HG03196 (cell line): ENCODE measurements around the gene STEAP1.
A peak's percentile ranks its signal among the peaks of the same experiment; 100 is the strongest.
"Not testable (repeated sequence)": the region's sequence is repeated elsewhere in the genome, so short reads cannot be mapped to it uniquely, and the experiment has no call there.

Experiments
- ATAC-seq: cut with Tn5 transposase; IDR thresholded peaks from one replicate; pipeline ENCODE4 v1.9.1; 2021; ENCODE audit not compliant: unreplicated experiment

STEAP1 gene

DNA sequence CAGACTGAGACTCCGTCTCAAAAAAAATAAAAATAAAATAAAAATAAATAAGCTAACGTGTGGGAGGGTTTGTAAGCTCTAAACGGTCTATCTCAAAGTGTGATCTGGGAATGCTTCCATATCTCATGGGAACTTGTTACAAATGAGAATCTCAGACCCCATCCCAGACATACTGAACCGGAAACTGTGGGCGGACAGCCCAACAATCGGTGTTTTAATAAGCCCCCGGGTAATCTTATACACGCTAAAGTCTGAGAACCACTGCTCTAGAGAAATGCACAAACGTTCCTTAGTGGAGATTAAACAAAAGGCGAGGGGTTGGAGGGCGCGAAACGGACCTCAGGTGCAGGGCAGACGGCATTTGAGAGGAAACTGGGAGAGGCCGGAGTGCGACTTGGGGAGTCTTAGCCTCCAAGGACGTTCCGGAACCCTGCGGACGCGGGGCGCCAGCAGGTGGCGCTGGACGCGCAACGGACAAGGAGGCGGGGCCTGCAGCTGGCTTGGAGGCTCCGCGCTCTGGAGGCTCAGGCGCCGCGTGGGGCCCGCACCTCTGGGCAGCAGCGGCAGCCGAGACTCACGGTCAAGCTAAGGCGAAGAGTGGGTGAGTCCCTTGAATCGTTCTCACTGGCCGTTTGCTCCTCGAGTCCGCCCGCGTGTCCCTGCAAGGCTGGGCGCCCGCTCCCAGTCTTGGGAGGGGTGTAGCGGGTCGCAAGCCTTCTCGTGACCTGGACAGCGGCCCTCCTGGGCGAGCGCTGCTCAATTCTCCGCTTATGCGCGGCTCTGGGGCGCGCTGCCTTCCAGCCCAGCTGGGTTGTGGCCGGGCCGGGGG, at the start of gene STEAP1:
STEAP1 (plus strand) TSS at position 527 of the 829 bp plus-strand sequence. CDS start 5,320 bp downstream, outside the sequence.
- ATAC-seq: peak; percentile 99

DNA sequence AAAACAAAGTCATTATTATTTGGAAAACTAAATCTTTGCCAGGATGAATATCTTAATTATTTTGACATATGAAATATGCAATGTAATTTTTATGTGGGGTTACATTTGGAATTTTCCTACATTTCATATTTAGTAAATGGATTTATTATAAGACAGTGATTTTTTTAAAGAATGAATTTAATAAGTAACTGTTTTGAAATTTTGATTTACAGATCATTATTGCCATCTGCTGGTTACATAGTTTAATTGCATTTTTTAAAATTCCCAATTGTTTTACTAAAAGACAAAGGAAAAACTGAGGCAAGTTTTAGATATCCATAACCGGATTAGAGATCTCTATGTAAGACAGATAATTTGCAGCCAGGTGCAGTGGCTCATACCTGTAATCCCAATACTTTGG, 39.3 kb upstream of the STEAP1 start:
- not testable (repeated sequence) for ATAC-seq

DNA sequence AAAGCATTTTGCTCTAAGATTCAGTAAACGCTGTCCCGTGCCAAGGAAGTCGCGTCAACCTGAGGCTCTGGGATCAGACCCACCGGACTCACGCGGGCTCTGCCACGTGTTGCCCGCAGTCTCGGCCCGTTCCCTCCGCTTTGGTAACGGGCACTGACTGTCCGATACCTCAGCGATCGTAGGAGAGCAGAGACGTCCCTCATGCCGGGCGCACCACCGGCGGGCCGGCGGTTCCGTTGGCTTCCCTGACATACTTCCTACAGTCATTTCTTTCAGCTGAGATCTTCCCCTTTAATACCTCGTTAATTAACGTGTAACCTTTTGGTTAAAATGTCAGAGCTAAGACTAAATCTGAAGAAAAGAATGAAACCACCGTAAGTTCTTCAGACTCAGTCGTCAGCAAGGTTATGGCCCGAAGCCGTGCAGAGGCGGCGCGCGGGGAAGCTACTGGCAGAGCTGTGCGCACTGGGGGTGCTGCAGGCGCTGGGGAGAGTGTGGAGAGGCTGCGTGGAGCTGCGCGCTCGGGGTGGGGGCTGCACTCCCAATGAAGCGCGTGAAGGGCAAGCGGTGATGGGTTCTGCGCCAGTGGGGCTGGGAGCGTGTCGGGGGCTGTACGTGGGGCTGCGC, 35.6 kb upstream of the STEAP1 start:
- ATAC-seq: not testable (repeated sequence)

DNA sequence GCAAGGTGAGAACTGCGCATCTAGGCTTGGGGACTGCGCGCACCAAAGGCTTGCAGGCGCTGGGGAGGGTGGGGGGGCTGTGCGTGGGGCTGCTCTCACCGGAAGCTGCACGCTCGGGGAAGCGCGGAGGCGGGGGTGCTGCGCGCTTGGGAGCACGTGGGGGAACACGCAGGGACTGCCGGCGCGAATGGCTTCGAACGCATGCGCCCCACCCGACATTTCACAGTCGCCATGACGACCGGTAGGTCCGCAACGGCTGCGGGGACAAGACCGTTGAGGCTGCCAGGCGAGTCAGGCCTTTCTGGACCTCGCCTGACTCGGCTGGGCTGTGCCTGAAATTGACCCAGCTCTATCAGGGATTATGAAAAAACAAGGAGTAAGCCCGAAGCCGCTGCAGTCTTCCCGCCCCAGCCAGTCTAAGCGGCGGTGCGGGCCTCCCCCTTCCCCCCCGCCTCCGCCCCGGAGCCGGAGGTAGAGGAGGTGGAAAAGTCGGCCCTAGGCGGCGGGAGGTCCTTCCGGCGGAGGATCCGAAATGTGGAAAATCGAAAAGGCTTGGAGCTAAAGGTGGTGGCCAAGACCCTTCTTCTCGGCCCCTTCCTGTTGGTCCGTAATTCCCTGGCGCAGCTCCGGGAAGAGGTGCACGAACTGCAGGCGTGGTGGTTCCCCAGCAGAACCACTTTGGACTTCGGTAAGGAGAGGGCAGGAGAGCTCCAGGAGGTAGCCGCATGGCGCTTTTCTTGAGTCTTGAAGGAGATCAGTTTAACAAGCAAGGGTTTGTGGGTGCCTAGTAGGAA, 34.9 kb upstream of the STEAP1 start:
- no peak for ATAC-seq

DNA sequence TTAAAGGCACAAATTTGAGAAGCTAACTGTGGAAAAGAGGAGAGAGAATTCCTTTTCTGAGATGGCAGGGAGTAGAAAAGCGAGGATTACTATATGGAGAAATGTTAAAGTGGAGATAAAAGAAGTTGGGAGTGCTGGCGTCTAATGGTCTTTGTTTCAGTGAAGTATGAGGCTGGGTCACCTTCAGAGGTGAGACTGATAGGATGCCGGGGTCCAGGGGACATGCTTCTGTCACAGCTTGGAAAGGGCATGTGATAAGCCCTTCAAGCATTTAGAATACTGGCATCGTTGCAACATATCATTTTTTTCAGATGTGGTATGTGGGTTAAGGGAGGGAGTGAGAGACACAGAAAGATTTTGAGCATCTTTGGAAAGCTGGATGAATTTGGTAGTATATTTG, 34.1 kb upstream of the STEAP1 start:
- not testable (repeated sequence) for ATAC-seq

DNA sequence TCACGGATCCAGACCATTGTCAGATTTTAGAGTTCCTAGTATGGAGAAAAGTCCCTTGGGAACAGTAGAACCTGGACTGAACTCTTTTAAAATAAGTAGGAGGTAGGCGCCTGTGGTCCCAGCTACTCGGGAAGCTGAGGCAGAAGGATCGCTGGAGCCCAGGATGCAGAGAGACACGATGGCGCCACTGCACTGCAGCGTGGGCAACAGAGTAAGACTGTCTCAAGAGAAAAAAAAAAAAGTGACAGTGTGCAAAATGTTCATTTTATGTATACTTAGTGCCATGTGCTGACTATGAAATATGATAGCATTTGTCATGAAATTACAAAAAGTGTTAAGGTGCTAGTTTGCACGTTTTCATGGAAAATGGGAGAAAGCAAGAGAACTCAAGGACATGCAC, 22.5 kb upstream of the STEAP1 start:
- ATAC-seq: not testable (repeated sequence)

GRCh38 chr7:90147079-90147960, 6.9 kb upstream of the STEAP1 start:
- not testable (repeated sequence) for ATAC-seq

- ATAC-seq: peak; percentile 37
These were observed 4.8 kb upstream of the STEAP1 start for GRCh38 chr7:90149428-90149827.

DNA sequence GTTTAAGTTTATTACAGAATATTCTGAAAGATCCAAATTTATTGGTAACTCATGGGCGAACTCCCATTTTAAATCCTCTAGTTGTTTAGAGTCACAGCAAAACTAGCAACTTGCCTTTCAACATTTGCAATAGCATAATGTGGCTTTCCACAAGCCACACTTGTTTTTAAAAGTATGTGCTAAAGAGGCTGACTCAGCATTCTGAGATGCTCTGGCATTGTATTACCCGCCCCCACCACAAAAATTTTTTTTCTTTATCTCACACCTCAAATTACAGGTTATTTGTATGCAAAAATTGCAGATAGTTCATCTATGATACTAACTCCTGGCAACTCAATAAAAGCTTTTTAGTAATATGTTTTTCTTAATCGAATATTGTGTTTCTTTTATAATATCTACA, 2.4 kb upstream of the STEAP1 start:
- ATAC-seq: not testable (repeated sequence)

DNA sequence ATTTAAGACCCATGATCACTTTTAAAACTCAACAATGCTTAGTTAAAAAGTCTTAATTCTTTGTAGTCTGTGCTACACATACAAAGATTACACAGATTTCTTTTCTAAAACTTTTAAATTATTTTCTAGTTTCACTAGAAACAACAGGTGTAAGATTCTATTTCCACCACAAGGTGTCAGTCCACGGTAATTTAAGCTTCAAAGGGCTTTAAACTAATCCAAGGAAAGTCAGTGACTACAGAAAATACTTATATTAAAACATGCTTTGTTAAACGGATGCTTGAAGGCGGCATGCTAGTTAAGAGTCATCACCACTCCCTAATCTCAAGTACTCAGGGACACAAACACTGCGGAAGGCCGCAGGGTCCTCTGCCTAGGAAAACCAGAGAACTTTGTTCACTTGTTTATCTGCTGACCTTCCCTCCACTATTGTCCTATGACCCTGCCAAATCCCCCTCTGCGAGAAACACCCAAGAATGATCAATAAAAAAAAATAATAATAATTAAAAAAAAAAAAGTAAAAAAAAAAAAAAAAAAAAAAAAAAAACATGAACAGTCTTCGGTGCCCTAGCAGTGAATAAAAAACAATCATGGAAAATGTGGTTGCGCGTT, 1.5 kb upstream of the STEAP1 start:
- ATAC-seq: not testable (repeated sequence)

GRCh38 chr7:90155206-90155605, 937 bp downstream of the STEAP1 start:
- no peak for ATAC-seq

DNA sequence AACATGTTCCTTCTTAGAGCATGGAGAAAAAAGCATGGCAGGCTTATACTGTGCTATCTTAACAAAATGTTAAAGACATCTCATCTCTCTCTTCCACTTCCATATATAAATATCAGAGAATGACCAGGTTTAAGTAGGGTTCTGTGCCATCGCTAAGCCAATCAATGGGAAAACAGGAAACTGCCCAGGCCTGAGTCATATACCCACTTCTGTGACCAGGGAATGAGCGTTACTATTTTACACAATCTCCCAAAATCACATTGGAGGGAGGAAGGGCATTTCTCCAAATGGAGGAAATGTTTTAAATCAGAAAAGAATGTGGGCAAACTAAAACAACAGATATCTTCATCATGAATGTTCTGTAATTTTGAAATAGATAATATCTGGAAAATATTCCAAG, 3.1 kb downstream of the STEAP1 start:
- not testable (repeated sequence) for ATAC-seq

GRCh38 chr7:90157761-90158350, 3.6 kb downstream of the STEAP1 start:
- ATAC-seq: not testable (repeated sequence)

DNA sequence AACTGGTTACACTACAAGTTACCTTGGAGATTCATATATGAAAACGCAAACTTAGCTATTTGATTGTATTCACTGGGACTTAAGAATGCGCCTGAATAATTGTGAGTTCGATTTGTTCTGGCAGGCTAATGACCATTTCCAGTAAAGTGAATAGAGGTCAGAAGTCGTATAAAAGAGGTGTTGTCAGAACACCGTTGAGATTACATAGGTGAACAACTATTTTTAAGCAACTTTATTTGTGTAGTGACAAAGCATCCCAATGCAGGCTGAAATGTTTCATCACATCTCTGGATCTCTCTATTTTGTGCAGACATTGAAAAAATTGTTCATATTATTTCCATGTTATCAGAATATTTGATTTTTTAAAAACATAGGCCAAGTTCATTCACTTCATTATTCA, 9.3 kb downstream of the STEAP1 start:
- no peak for ATAC-seq

- ATAC-seq: no peak
These were observed 11.5 kb downstream of the STEAP1 start for GRCh38 chr7:90165724-90166123.

GRCh38 chr7:90166153-90166552, 11.9 kb downstream of the STEAP1 start:
- no peak for ATAC-seq

DNA sequence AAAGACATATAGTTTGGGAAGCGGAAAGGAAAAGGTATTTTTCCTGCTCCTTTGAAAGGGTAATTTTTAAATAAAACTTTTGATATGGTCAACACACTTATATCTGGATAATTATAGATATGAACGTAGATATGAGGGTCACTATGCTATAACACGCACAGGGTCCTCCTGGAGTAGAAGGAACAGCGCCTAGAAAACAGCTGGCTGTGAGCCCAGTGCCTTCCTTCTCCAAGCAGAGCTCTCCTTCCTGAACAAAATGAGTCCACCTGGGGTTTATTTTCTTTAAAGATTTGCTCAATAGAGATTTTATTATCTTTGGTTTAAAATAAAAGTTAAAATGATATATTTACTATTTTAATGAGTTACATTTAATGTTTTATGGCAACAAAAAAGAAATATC, 13.1 kb downstream of the STEAP1 start:
- ATAC-seq: no peak

DNA sequence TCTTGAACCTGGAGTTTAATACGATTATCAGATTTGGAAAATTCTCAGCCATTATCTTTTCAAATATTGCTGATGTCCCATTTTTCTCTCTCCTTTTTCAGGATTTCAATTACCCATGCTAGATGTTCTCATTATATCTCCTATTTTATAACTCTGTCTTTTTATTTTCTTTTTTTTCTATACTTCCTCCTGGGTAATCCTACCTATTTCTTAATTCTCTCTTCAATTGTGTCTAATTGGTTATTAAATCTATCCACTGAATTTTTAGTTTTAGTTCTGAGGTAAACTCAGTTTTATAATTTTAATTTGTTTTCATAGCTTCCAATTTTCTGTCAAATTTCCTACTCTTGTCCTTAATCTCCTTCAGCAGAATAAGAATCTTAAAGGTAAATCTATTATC, 15.6 kb downstream of the STEAP1 start:
- no peak for ATAC-seq

DNA sequence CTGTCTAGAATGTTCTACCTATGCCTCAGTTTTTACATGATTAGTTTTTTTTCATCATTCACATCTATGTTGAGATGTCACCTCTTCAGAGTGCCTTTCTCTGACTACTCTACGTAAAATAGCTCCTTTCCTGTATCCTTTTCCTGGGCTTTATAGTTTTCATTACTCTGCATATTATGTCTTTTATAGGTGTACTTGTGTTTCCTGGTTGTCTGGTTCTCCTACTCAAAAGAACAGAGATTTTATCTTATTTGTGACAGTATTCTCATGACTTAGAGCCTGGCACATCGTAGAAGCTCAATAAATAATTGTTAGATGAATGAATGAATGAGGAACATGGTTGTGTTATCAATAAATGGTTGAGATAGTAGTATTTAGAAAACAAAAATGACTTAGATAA, 17.9 kb downstream of the STEAP1 start:
- no peak for ATAC-seq

GRCh38 chr7:90172624-90173023, 18.4 kb downstream of the STEAP1 start:
- no peak for ATAC-seq
